PFSK-1 (cell line): ENCODE data around the gene NUDT21.

ENCODE experiments used
- FOXP2 ChIP-seq: optimal IDR thresholded peaks from 2 replicates; pipeline ENCODE3; 2011; ENCODE audit warnings: borderline replicate concordance, control low read depth, inconsistent platforms; ENCODE audit not compliant: insufficient read depth; ENCODE audit errors: extremely low read length, extremely low read depth
- POLR2AphosphoS5 ChIP-seq: IDR thresholded peaks from 2 replicates; pipeline ENCODE4 v1.6.1; 2012; ENCODE audit warnings: low read depth, mild to moderate bottlenecking, control low read depth, low read length, moderate library complexity
- SIN3A ChIP-seq: IDR thresholded peaks from 2 replicates; pipeline ENCODE4 v1.6.1; 2012; ENCODE audit warnings: mild to moderate bottlenecking, low read length, moderate library complexity, borderline replicate concordance; ENCODE audit not compliant: insufficient read depth
- TAF1 ChIP-seq: IDR thresholded peaks from 2 replicates; pipeline ENCODE4 v1.6.1; 2012; ENCODE audit warnings: low read length, control low read depth, borderline replicate concordance; ENCODE audit not compliant: insufficient read depth
- TF ChIP-seq, protein P1 (sequence below), 2 experiments: IDR thresholded peaks; 2 replicates each; pipeline versions ENCODE4 v1.6.1 to v1.8.0; 2011 to 2012; ENCODE audit warnings: low read depth in 2 of 2, low read length in 2 of 2, control low read depth in 1 of 2, inconsistent platforms in 1 of 2, mild to moderate bottlenecking in 1 of 2, moderate library complexity in 1 of 2; ENCODE audit not compliant: insufficient read depth in 1 of 2

DNA sequence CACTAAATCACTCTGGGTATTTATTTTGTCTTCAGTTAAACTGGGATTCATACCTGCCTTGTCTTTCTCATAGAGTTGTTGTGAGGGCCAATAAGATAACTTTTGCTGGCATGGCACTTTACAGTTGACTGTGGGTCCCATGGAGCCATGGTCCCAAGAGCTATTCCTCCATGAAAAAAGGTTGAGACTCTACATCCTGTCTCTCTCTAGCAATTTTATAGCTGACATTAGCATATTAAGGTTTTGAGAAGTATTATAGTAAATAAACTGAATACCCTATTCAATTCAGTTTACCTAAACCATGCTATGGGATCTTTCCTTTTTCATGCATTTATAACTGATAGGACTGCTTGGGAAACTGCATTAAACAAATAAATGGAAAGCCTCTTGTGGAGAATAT lies 17.7 kb upstream of the NUDT21 start:
- TF ChIP-seq POLR2AphosphoS5 (no peak), SIN3A (no peak), TAF1 (no peak), FOXP2 (no peak)
- TF ChIP-seq, protein P1, sequence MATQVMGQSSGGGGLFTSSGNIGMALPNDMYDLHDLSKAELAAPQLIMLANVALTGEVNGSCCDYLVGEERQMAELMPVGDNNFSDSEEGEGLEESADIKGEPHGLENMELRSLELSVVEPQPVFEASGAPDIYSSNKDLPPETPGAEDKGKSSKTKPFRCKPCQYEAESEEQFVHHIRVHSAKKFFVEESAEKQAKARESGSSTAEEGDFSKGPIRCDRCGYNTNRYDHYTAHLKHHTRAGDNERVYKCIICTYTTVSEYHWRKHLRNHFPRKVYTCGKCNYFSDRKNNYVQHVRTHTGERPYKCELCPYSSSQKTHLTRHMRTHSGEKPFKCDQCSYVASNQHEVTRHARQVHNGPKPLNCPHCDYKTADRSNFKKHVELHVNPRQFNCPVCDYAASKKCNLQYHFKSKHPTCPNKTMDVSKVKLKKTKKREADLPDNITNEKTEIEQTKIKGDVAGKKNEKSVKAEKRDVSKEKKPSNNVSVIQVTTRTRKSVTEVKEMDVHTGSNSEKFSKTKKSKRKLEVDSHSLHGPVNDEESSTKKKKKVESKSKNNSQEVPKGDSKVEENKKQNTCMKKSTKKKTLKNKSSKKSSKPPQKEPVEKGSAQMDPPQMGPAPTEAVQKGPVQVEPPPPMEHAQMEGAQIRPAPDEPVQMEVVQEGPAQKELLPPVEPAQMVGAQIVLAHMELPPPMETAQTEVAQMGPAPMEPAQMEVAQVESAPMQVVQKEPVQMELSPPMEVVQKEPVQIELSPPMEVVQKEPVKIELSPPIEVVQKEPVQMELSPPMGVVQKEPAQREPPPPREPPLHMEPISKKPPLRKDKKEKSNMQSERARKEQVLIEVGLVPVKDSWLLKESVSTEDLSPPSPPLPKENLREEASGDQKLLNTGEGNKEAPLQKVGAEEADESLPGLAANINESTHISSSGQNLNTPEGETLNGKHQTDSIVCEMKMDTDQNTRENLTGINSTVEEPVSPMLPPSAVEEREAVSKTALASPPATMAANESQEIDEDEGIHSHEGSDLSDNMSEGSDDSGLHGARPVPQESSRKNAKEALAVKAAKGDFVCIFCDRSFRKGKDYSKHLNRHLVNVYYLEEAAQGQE (IDR thresholded peaks at IDR 0.05; ENCODE audit: insufficient read depth in 1 of 2, low read depth in 2 of 2, low read length in 2 of 2): no peak
